GM23248 (cell line): ENCODE results near the gene MRPS18B.

ENCODE experiments used
- EZH2 ChIP-seq: fragments of 200-600 bp; sonication (generic); IDR thresholded peaks from 2 replicates; pipeline ENCODE4 v1.6.1; 2018; ENCODE audit warnings: antibody characterized with exemption, mild to moderate bottlenecking; ENCODE audit not compliant: insufficient read depth, poor library complexity, severe bottlenecking
- EZH2phosphoT487 ChIP-seq: fragments of 200-600 bp; sonication (generic); IDR thresholded peaks from 2 replicates; pipeline ENCODE4 v1.6.1; 2018; ENCODE audit warnings: antibody characterized with exemption, moderate library complexity, mild to moderate bottlenecking, low read depth; ENCODE audit not compliant: insufficient read depth

GRCh38 chr6:30643656-30644055 is 26.0 kb downstream of the MRPS18B start:
- TF ChIP-seq EZH2 (no peak), EZH2phosphoT487 (no peak)
